SK-N-SH (cell line): ENCODE data around the gene SIL1. TPM values are rescaled to one million over a fixed set of nuclear protein-coding genes. Genes with fewer than 3 reads are reported as not detected.

Source experiments
- CTCF ChIA-PET: fragments of 300-600, 350-600 bp; formaldehyde crosslinking; extraction: SDS; loops from one replicate; lab custom pipeline; 2021; lab: Yijun Ruan, JAX
- POLR2A ChIA-PET: fragments of 350-600 bp; sonication (Branson Sonifier 250); formaldehyde crosslinking; extraction: SDS; loops from one replicate; lab custom pipeline; 2020; ENCODE audit warnings: antibody characterized with exemption, inconsistent platforms; lab: Yijun Ruan, JAX
- DNase-seq: peaks from one replicate; pipeline ENCODE4 v3.0.0; 2012
- H2AFZ ChIP-seq: fragments of 200-600 bp; sonication (generic); 2 replicates; pipeline ENCODE4 v1.8.1; 2016; ENCODE audit warnings: antibody characterized with exemption, mild to moderate bottlenecking, low read depth
- H3F3A ChIP-seq: fragments of 200-600 bp; sonication (generic); replicated peaks from 2 replicates; pipeline ENCODE3; 2016; ENCODE audit warnings: antibody characterized with exemption, mild to moderate bottlenecking; ENCODE audit not compliant: insufficient read depth
- H3K27ac ChIP-seq, 2 experiments: fragments of 200-500 bp in 1 of 2; fragments of 200-600 bp in 1 of 2; sonication (Bioruptor generic) in 1 of 2; sonication (generic), shearing (Covaris generic) in 1 of 2; 2 replicates each; pipeline versions ENCODE4 v1.5.1 to v1.6.1; 2014 to 2016; ENCODE audit warnings: low read depth in 2 of 2, inconsistent platforms in 1 of 2, low read length in 1 of 2, mild to moderate bottlenecking in 1 of 2, mixed read lengths in 1 of 2
- H3K27me3 ChIP-seq: fragments of 200-600 bp; sonication (generic), shearing (Covaris generic); 2 replicates; pipeline ENCODE4 v1.6.1; 2016; ENCODE audit warnings: mixed run types; ENCODE audit not compliant: insufficient read depth
- H3K36me3 ChIP-seq, 2 experiments: fragments of 200-500 bp in 1 of 2; fragments of 200-600 bp in 1 of 2; sonication (Bioruptor generic) in 1 of 2; sonication (generic) in 1 of 2; replicated peaks in 1 of 2; 2 replicates each; pipeline versions ENCODE3 to v1.5.1; 2014 to 2016; ENCODE audit warnings: low read length in 1 of 2, mild to moderate bottlenecking in 1 of 2; ENCODE audit not compliant: insufficient read depth in 2 of 2, control insufficient read depth in 1 of 2
- H3K4me1 ChIP-seq, 2 experiments: fragments of 200-500 bp in 1 of 2; fragments of 200-600 bp in 1 of 2; sonication (Bioruptor generic) in 1 of 2; sonication (generic), shearing (Covaris generic) in 1 of 2; 2 replicates each; pipeline versions ENCODE4 v1.5.1 to v1.6.1; 2014 to 2016; ENCODE audit warnings: low read depth in 1 of 2, low read length in 1 of 2, mixed run types in 1 of 2; ENCODE audit not compliant: insufficient read depth in 2 of 2, control insufficient read depth in 1 of 2
- H3K4me2 ChIP-seq: fragments of 200-600 bp; sonication (generic), shearing (Covaris generic); 2 replicates; pipeline ENCODE4 v1.6.1; 2017; ENCODE audit warnings: mixed run types
- H3K4me3 ChIP-seq, 2 experiments: fragments of 200-500 bp in 1 of 2; fragments of 200-600 bp in 1 of 2; sonication (Bioruptor generic) in 1 of 2; sonication (generic), shearing (Covaris generic) in 1 of 2; 2 replicates each; pipeline versions ENCODE4 v1.5.1 to v1.8.1; 2014 to 2016; ENCODE audit warnings: low read depth in 2 of 2, inconsistent platforms in 1 of 2, low read length in 1 of 2, mild to moderate bottlenecking in 1 of 2, mixed read lengths in 1 of 2, moderate library complexity in 1 of 2
- H3K79me2 ChIP-seq: fragments of 200-600 bp; sonication (generic); 2 replicates; pipeline ENCODE4 v1.8.1; 2017; ENCODE audit warnings: mild to moderate bottlenecking; ENCODE audit not compliant: insufficient read depth
- H3K9ac ChIP-seq: fragments of 200-600 bp; sonication (generic); 2 replicates; pipeline ENCODE4 v1.6.1; 2017; ENCODE audit warnings: mixed run types
- H3K9me2 ChIP-seq: fragments of 200-600 bp; sonication (generic); 2 replicates; pipeline ENCODE4 v1.6.1; 2017; ENCODE audit warnings: mixed run types
- H3K9me3 ChIP-seq: fragments of 200-600 bp; sonication (generic); 2 replicates; pipeline ENCODE4 v1.6.1; 2017; ENCODE audit warnings: mixed run types, mild to moderate bottlenecking, moderate library complexity
- H4K20me1 ChIP-seq: fragments of 200-600 bp; sonication (generic); 2 replicates; pipeline ENCODE4 v1.6.1; 2017; ENCODE audit warnings: mild to moderate bottlenecking, mixed run types; ENCODE audit not compliant: insufficient read depth
- ELF1 ChIP-seq: IDR thresholded peaks from 2 replicates; pipeline ENCODE4 v1.4.0; 2012
- EZH2phosphoT487 ChIP-seq: fragments of 200-600 bp; sonication (generic); IDR thresholded peaks from 2 replicates; pipeline ENCODE4 v1.6.1; 2017; ENCODE audit warnings: low read depth, mixed run types, mild to moderate bottlenecking, antibody characterized with exemption, moderate library complexity, borderline replicate concordance
- FOXJ3 ChIP-seq: sonication (generic); formaldehyde crosslinking; IDR thresholded peaks from 2 replicates; pipeline ENCODE4 v1.5.1; 2020; ENCODE audit warnings: mild to moderate bottlenecking, missing genetic modification reagents
- NFIC ChIP-seq: IDR thresholded peaks from 2 replicates; pipeline ENCODE4 v1.4.0; 2012; ENCODE audit warnings: borderline replicate concordance
- RCOR1 ChIP-seq: fragments of 150-350 bp; IDR thresholded peaks from 2 replicates; pipeline ENCODE4 v1.6.1; 2017; ENCODE audit warnings: antibody characterized with exemption, low read length
- RFX5 ChIP-seq: IDR thresholded peaks from 2 replicates; pipeline ENCODE4 v1.6.1; 2012; ENCODE audit warnings: mild to moderate bottlenecking, improper control_type of control experiment, low read length
- RXRA ChIP-seq: IDR thresholded peaks from 2 replicates; pipeline ENCODE4 v1.4.0; 2012; ENCODE audit warnings: low read depth, mild to moderate bottlenecking, borderline replicate concordance
- SIN3A ChIP-seq: IDR thresholded peaks from 2 replicates; pipeline ENCODE4 v1.6.1; 2012; ENCODE audit warnings: low read depth, mild to moderate bottlenecking, low read length, moderate library complexity, borderline replicate concordance
- WGBS: methylation state at CpG from one replicate; pipeline ENCODE4 v1.1.6; 2017; ENCODE audit warnings: low lambda C conversion rate; 5-methylcytosine and 5-hydroxymethylcytosine counted together
- polyA plus RNA-seq, 3 experiments: library from polyadenylated mRNA; depleted of rRNA; stranded (reverse); fragments of >200 nt; gene quantifications; 2 replicates each; pipeline ENCODE4 v1.2.3, GENCODE V29; 2012
- TF ChIP-seq, protein P1 (sequence below): IDR thresholded peaks from 2 replicates; pipeline ENCODE4 v1.4.0; 2012; ENCODE audit warnings: low read depth, borderline replicate concordance
- TF ChIP-seq, protein P2 (sequence below): fragments of 150-350 bp; IDR thresholded peaks from 2 replicates; pipeline ENCODE4 v1.6.1; 2016; ENCODE audit warnings: mild to moderate bottlenecking, low read depth, low read length
- TF ChIP-seq, protein P3 (sequence below): IDR thresholded peaks from 2 replicates; pipeline ENCODE4; 2012

Gene SIL1
- polyA plus RNA-seq, 1 of the 3 experiments (the other 2 are of a cell fraction), result 25.9 TPM

DNA sequence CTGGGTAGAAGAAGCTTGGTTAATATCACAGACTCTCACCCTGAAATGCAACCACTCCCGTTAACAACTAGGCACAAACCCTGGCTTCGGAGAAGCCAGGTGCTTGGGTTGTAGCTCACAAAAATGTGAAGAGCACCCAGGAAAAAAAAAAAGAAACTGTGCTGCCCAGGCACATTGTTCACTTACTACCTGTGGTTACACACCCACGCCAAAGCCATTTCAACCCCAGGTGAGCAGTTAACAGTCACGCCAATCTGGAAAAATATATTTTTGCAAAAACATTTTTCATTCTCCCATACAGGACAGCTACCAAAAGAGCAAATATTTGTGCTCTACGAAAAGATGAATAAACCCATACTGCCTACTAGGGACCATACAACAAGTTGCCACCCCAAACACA is 49.2 kb downstream of the SIL1 start:
- WGBS, result 81% methylated on average over 5 of the region's 5 CpGs
- CTCF ChIA-PET, result interaction anchor here (1.3 kb wide), 1 partner anchor 11 kb away, joined by 4 read pairs; no protein-coding TSS in a partner anchor

DNA sequence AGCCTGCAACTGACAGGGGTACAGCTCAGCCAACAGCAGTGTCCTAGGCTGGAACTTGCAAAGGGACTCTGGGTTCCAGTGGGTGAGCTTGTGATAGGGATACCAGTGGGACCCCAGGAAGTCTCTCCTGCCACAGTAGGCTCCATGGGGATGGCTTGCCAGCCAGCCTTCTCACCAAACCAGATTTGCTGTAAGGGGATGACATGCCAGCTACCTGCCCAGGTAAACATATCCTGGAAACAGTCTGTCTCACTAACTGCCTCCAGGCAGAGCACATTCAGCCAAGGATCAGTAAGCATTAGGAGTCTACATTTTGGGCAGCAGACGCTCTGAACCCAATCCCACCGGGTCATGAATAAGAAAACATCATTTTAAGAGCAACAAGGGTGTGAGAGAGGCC is 49.9 kb downstream of the SIL1 start:
- H3K9me2 ChIP-seq, result no peaks in the 10 kb centered on the region
- H3K4me1 ChIP-seq, result peaks cover 9 to 31% of the 10 kb centered on the region in 2 experiments; a peak in 3 of 4 replicates
- no peak overlapping the region for H3K9ac ChIP-seq
- H4K20me1 ChIP-seq, result no peaks in the 10 kb centered on the region
- no peak for DNase-seq
- no peaks in the 10 kb centered on the region for H3K36me3 ChIP-seq
- WGBS, result 85% methylated on average over 2 of the region's 2 CpGs
- peaks cover 15% of the 10 kb centered on the region for H3F3A ChIP-seq
- ChIA-PET POLR2A (interaction anchor here (0.9 to 1.4 kb wide), 2 partner anchors 8 to 198 kb away, joined by 3 to 4 read pairs; no protein-coding TSS in a partner anchor), CTCF (interaction anchor here (1.0 to 1.2 kb wide), 2 partner anchors 179 to 202 kb away, joined by 3 read pairs; no protein-coding TSS in a partner anchor)
- TF ChIP-seq SIN3A (no peak), EZH2phosphoT487 (no peak)
- TF ChIP-seq, protein P1, sequence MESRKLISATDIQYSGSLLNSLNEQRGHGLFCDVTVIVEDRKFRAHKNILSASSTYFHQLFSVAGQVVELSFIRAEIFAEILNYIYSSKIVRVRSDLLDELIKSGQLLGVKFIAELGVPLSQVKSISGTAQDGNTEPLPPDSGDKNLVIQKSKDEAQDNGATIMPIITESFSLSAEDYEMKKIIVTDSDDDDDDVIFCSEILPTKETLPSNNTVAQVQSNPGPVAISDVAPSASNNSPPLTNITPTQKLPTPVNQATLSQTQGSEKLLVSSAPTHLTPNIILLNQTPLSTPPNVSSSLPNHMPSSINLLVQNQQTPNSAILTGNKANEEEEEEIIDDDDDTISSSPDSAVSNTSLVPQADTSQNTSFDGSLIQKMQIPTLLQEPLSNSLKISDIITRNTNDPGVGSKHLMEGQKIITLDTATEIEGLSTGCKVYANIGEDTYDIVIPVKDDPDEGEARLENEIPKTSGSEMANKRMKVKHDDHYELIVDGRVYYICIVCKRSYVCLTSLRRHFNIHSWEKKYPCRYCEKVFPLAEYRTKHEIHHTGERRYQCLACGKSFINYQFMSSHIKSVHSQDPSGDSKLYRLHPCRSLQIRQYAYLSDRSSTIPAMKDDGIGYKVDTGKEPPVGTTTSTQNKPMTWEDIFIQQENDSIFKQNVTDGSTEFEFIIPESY, result no peak
- H3K4me2 ChIP-seq, result no peak overlapping the region
- H3K4me3 ChIP-seq, result no peak overlapping the region
- H3K27me3 ChIP-seq, result no peaks in the 10 kb centered on the region
- H3K9me3 ChIP-seq, result no peaks in the 10 kb centered on the region
- no peak overlapping the region for H2AFZ ChIP-seq
- H3K27ac ChIP-seq, result peak overlapping the region in 1 of 2 experiments; percentile 75; a peak in 3 of 4 replicates
- H3K79me2 ChIP-seq, result no peaks in the 10 kb centered on the region

More for the DNA sequence above, 49.2 kb downstream of the SIL1 start:
- H3K9me3 ChIP-seq, result no peaks in the 10 kb centered on the region
- TF ChIP-seq FOXJ3 (CRISPR knock-in tag), result no peak
- TF ChIP-seq RFX5, result no peak
- TF ChIP-seq, protein P2, sequence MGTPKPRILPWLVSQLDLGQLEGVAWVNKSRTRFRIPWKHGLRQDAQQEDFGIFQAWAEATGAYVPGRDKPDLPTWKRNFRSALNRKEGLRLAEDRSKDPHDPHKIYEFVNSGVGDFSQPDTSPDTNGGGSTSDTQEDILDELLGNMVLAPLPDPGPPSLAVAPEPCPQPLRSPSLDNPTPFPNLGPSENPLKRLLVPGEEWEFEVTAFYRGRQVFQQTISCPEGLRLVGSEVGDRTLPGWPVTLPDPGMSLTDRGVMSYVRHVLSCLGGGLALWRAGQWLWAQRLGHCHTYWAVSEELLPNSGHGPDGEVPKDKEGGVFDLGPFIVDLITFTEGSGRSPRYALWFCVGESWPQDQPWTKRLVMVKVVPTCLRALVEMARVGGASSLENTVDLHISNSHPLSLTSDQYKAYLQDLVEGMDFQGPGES, result no peak
- no peak for TF ChIP-seq RCOR1
- TF ChIP-seq, protein P3, sequence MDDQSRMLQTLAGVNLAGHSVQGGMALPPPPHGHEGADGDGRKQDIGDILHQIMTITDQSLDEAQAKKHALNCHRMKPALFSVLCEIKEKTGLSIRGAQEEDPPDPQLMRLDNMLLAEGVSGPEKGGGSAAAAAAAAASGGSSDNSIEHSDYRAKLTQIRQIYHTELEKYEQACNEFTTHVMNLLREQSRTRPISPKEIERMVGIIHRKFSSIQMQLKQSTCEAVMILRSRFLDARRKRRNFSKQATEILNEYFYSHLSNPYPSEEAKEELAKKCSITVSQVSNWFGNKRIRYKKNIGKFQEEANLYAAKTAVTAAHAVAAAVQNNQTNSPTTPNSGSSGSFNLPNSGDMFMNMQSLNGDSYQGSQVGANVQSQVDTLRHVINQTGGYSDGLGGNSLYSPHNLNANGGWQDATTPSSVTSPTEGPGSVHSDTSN, result no peak
- TF ChIP-seq SIN3A, result no peak
- TF ChIP-seq NFIC, result no peak
- TF ChIP-seq ELF1, result no peak
- no peak for TF ChIP-seq RXRA
- peaks cover 9 to 31% of the 10 kb centered on the region in 2 experiments; a peak in 3 of 4 replicates for H3K4me1 ChIP-seq
- no peaks in the 10 kb centered on the region for H3K79me2 ChIP-seq
- no peaks in the 10 kb centered on the region for H3K36me3 ChIP-seq
- peaks cover 15% of the 10 kb centered on the region for H3F3A ChIP-seq
- DNase-seq, result no peak
- no peaks in the 10 kb centered on the region for H3K27me3 ChIP-seq
- H3K4me2 ChIP-seq, result no peak overlapping the region
- H3K9ac ChIP-seq, result no peak overlapping the region
- H3K4me3 ChIP-seq, result no peak overlapping the region
- H4K20me1 ChIP-seq, result no peaks in the 10 kb centered on the region
- POLR2A ChIA-PET, result no interaction called here
- no peak overlapping the region for H2AFZ ChIP-seq
- no peaks in the 10 kb centered on the region for H3K9me2 ChIP-seq
- H3K27ac ChIP-seq, result no peak overlapping the region; a peak in 1 of 4 replicates
